ENCODE results near the gene MAP1LC3B.

DNA sequence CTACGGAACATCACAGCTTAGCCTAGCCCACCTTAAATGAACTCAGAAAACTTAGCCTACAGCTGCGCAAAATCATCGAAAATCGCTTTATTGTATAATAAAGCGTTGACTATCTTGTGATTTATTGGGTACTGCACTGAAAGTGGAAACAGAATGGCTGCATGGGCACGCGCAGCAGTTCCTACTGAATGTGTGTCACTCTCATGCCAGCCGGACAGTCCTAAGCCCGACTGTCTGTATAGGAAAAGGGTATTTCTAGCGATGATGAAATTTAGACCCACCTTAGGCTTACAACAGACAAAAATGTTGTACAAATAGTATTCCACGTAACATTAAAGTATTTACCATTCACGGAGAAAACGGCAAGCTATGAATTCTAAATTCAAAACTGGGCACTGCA, 17.8 kb upstream of the MAP1LC3B start:
- TF ChIP-seq, protein P1, sequence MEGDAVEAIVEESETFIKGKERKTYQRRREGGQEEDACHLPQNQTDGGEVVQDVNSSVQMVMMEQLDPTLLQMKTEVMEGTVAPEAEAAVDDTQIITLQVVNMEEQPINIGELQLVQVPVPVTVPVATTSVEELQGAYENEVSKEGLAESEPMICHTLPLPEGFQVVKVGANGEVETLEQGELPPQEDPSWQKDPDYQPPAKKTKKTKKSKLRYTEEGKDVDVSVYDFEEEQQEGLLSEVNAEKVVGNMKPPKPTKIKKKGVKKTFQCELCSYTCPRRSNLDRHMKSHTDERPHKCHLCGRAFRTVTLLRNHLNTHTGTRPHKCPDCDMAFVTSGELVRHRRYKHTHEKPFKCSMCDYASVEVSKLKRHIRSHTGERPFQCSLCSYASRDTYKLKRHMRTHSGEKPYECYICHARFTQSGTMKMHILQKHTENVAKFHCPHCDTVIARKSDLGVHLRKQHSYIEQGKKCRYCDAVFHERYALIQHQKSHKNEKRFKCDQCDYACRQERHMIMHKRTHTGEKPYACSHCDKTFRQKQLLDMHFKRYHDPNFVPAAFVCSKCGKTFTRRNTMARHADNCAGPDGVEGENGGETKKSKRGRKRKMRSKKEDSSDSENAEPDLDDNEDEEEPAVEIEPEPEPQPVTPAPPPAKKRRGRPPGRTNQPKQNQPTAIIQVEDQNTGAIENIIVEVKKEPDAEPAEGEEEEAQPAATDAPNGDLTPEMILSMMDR (IDR thresholded peaks at IDR 0.05), result no peak
- TF ChIP-seq POLR2A (IDR thresholded peaks at IDR 0.05), result no peak
